Karpas-422 (cell line): Measurements from ENCODE around the gene XRCC4. TPM values are rescaled to one million over a fixed set of nuclear protein-coding genes. Genes with fewer than 3 reads are reported as not detected.

Experiments
- DNase-seq: peaks from one replicate; pipeline ENCODE4 v3.0.0-alpha.2; 2015
- H2AFZ ChIP-seq: fragments of 200-600 bp; sonication (generic); 2 replicates; pipeline ENCODE4 v1.6.1; 2014; ENCODE audit warnings: antibody characterized with exemption, low read length, mixed read lengths
- H3K27ac ChIP-seq: fragments of 200-600 bp; sonication (generic); 2 replicates; pipeline ENCODE4 v1.5.1; 2014; ENCODE audit warnings: mild to moderate bottlenecking, low read length, moderate library complexity
- H3K27me3 ChIP-seq: fragments of 200-600 bp; sonication (generic); 2 replicates; pipeline ENCODE4 v1.6.1; 2014; ENCODE audit warnings: low read length, mixed read lengths
- H3K36me3 ChIP-seq: fragments of 200-600 bp; sonication (generic); 2 replicates; pipeline ENCODE4 v1.6.1; 2014; ENCODE audit warnings: low read length, mixed read lengths; ENCODE audit not compliant: insufficient read depth
- H3K4me1 ChIP-seq: fragments of 200-600 bp; sonication (generic); 2 replicates; pipeline ENCODE4 v1.6.1; 2014; ENCODE audit warnings: mild to moderate bottlenecking, low read length, mixed read lengths
- H3K4me2 ChIP-seq: fragments of 200-600 bp; sonication (generic); 2 replicates; pipeline ENCODE4 v1.6.1; 2014; ENCODE audit warnings: low read length, low read depth, mild to moderate bottlenecking; ENCODE audit not compliant: poor library complexity, severe bottlenecking
- H3K4me3 ChIP-seq: fragments of 200-600 bp; sonication (generic); 2 replicates; pipeline ENCODE4 v1.5.1; 2014; ENCODE audit warnings: mild to moderate bottlenecking, antibody characterized with exemption, low read length, mixed read lengths
- H3K79me2 ChIP-seq: fragments of 200-600 bp; sonication (generic); 2 replicates; pipeline ENCODE4 v1.6.1; 2014; ENCODE audit warnings: mild to moderate bottlenecking, low read length, mixed read lengths
- H3K9ac ChIP-seq: fragments of 200-600 bp; sonication (generic); 2 replicates; pipeline ENCODE4 v1.6.0; 2014; ENCODE audit warnings: low read length
- H3K9me2 ChIP-seq: fragments of 200-600 bp; sonication (generic), shearing (Covaris generic); replicated peaks from 2 replicates; pipeline ENCODE4 v1.6.0; 2014; ENCODE audit warnings: mild to moderate bottlenecking, low read length, moderate library complexity; ENCODE audit not compliant: insufficient read depth
- H3K9me3 ChIP-seq: fragments of 300-700, 200-600 bp; sonication (generic); 2 replicates; pipeline ENCODE4 v1.6.1; 2014; ENCODE audit warnings: low read length, mixed read lengths
- H4K20me1 ChIP-seq: fragments of 200-600 bp; sonication (generic); 2 replicates; pipeline ENCODE4 v1.6.1; 2014; ENCODE audit warnings: mild to moderate bottlenecking, antibody characterized with exemption, low read length, low read depth; ENCODE audit not compliant: insufficient read depth
- total RNA-seq: library from RNA; depleted of rRNA; stranded (reverse); fragments of >200 nt; shearing (Covaris generic); gene quantifications from 2 replicates; pipeline ENCODE4 v1.2.3, GENCODE V29; 2014; ENCODE audit warnings: low replicate concordance

The XRCC4 gene
- total RNA-seq, 1 experiment from 2014 or later: 22.2 TPM

- H3K4me3 ChIP-seq: no peak overlapping the region
- no peaks in the 10 kb centered on the region for H3K9me3 ChIP-seq
- H3K27ac ChIP-seq: no peak overlapping the region
- no peaks in the 10 kb centered on the region for H3K9me2 ChIP-seq
- H3K27me3 ChIP-seq: no peaks in the 10 kb centered on the region
- no peak for DNase-seq
- H3K9ac ChIP-seq: no peak overlapping the region
- H4K20me1 ChIP-seq: no peaks in the 10 kb centered on the region
- no peak overlapping the region for H2AFZ ChIP-seq
- peaks cover 27% of the 10 kb centered on the region for H3K4me1 ChIP-seq
- no peak overlapping the region for H3K4me2 ChIP-seq
- H3K36me3 ChIP-seq: no peaks in the 10 kb centered on the region
- peaks cover 90% of the 10 kb centered on the region for H3K79me2 ChIP-seq
These were observed 5.4 kb downstream of the XRCC4 start for GRCh38 chr5:83082750-83083149.

GRCh38 chr5:83084336-83084735, 7.0 kb downstream of the XRCC4 start:
- Histone ChIP-seq H3K4me2 (no peak overlapping the region), H3K9me3 (no peaks in the 10 kb centered on the region), H3K9ac (no peak overlapping the region), H3K79me2 (peaks cover 90% of the 10 kb centered on the region), H3K4me3 (no peak overlapping the region), H3K9me2 (no peaks in the 10 kb centered on the region), H3K27me3 (no peaks in the 10 kb centered on the region), H2AFZ (no peak overlapping the region), H4K20me1 (no peaks in the 10 kb centered on the region), H3K36me3 (no peaks in the 10 kb centered on the region), H3K4me1 (peaks cover 16% of the 10 kb centered on the region), H3K27ac (no peak overlapping the region)
- DNase-seq: no peak

- H3K4me2 ChIP-seq: no peak overlapping the region
- peaks cover 90% of the 10 kb centered on the region for H3K79me2 ChIP-seq
- DNase-seq: no peak
- no peak overlapping the region for H2AFZ ChIP-seq
- no peaks in the 10 kb centered on the region for H4K20me1 ChIP-seq
- no peaks in the 10 kb centered on the region for H3K9me3 ChIP-seq
- no peak overlapping the region for H3K9ac ChIP-seq
- H3K9me2 ChIP-seq: no peaks in the 10 kb centered on the region
- no peak overlapping the region for H3K27ac ChIP-seq
- no peaks in the 10 kb centered on the region for H3K27me3 ChIP-seq
- H3K4me1 ChIP-seq: peaks cover 10% of the 10 kb centered on the region
- H3K4me3 ChIP-seq: no peak overlapping the region
- H3K36me3 ChIP-seq: no peaks in the 10 kb centered on the region
These were observed 7.8 kb downstream of the XRCC4 start for GRCh38 chr5:83085106-83085505.

GRCh38 chr5:83090169-83090568, 12.8 kb downstream of the XRCC4 start:
- H2AFZ ChIP-seq: no peak overlapping the region
- H3K9me3 ChIP-seq: peaks cover 7% of the 10 kb centered on the region
- H3K9me2 ChIP-seq: no peaks in the 10 kb centered on the region
- H4K20me1 ChIP-seq: no peaks in the 10 kb centered on the region
- H3K79me2 ChIP-seq: peaks cover 75% of the 10 kb centered on the region
- peaks cover 10% of the 10 kb centered on the region; the same call in 1 of the 2 replicates for H3K36me3 ChIP-seq
- H3K27me3 ChIP-seq: no peaks in the 10 kb centered on the region
- no peak overlapping the region for H3K4me3 ChIP-seq
- H3K4me2 ChIP-seq: no peak overlapping the region
- H3K9ac ChIP-seq: no peak overlapping the region
- no peak for DNase-seq
- no peaks in the 10 kb centered on the region for H3K4me1 ChIP-seq
- no peak overlapping the region for H3K27ac ChIP-seq

- Histone ChIP-seq H2AFZ (no peak overlapping the region), H3K9me2 (no peaks in the 10 kb centered on the region), H3K9ac (no peak overlapping the region), H3K79me2 (peaks cover 69% of the 10 kb centered on the region), H3K4me2 (no peak overlapping the region), H3K9me3 (peaks cover 7% of the 10 kb centered on the region), H3K36me3 (peaks cover 10% of the 10 kb centered on the region; the same call in 1 of the 2 replicates), H3K4me3 (no peak overlapping the region), H4K20me1 (no peaks in the 10 kb centered on the region), H3K27me3 (no peaks in the 10 kb centered on the region), H3K4me1 (peaks cover 2% of the 10 kb centered on the region), H3K27ac (no peak overlapping the region)
- no peak for DNase-seq
These were observed 15.3 kb downstream of the XRCC4 start for GRCh38 chr5:83092619-83093018.

GRCh38 chr5:83093692-83094091, 16.3 kb downstream of the XRCC4 start:
- no peak overlapping the region for H3K27ac ChIP-seq
- no peak overlapping the region for H3K4me2 ChIP-seq
- DNase-seq: no peak
- no peak overlapping the region for H2AFZ ChIP-seq
- H3K4me3 ChIP-seq: no peak overlapping the region
- H3K9ac ChIP-seq: no peak overlapping the region
- peaks cover 71% of the 10 kb centered on the region for H3K79me2 ChIP-seq
- no peaks in the 10 kb centered on the region for H3K27me3 ChIP-seq
- H3K36me3 ChIP-seq: peaks cover 10% of the 10 kb centered on the region; the same call in 1 of the 2 replicates
- peaks cover 7% of the 10 kb centered on the region for H3K9me3 ChIP-seq
- peaks cover 12% of the 10 kb centered on the region for H3K4me1 ChIP-seq
- H3K9me2 ChIP-seq: no peaks in the 10 kb centered on the region
- H4K20me1 ChIP-seq: no peaks in the 10 kb centered on the region

- Histone ChIP-seq H3K27ac (no peak overlapping the region), H3K9ac (no peak overlapping the region), H3K79me2 (peaks cover 70% of the 10 kb centered on the region), H3K27me3 (no peaks in the 10 kb centered on the region), H3K4me3 (no peak overlapping the region), H3K4me2 (no peak overlapping the region), H3K4me1 (peaks cover 18% of the 10 kb centered on the region), H3K9me3 (peaks cover 7% of the 10 kb centered on the region), H4K20me1 (no peaks in the 10 kb centered on the region), H2AFZ (no peak overlapping the region), H3K9me2 (no peaks in the 10 kb centered on the region), H3K36me3 (peaks cover 10% of the 10 kb centered on the region; the same call in 1 of the 2 replicates)
- no peak for DNase-seq
These were observed 18.0 kb downstream of the XRCC4 start for GRCh38 chr5:83095163-83095956.

GRCh38 chr5:83095957-83096539, 18.7 kb downstream of the XRCC4 start:
- no peak overlapping the region for H3K27ac ChIP-seq
- no peak overlapping the region for H3K9ac ChIP-seq
- H3K79me2 ChIP-seq: peaks cover 70% of the 10 kb centered on the region
- no peaks in the 10 kb centered on the region for H3K27me3 ChIP-seq
- H2AFZ ChIP-seq: no peak overlapping the region
- peaks cover 7% of the 10 kb centered on the region for H3K9me3 ChIP-seq
- H3K4me2 ChIP-seq: no peak overlapping the region
- no peak overlapping the region for H3K4me3 ChIP-seq
- H3K36me3 ChIP-seq: peaks cover 10% of the 10 kb centered on the region; the same call in 1 of the 2 replicates
- DNase-seq: no peak
- no peaks in the 10 kb centered on the region for H3K9me2 ChIP-seq
- peaks cover 18% of the 10 kb centered on the region for H3K4me1 ChIP-seq
- no peaks in the 10 kb centered on the region for H4K20me1 ChIP-seq
